GM13976 (cell line): ENCODE data around the gene TMEM45A.
"Not testable (repeated sequence)": the region's sequence is repeated elsewhere in the genome, so short reads cannot be mapped to it uniquely, and the experiment has no call there.

Experiments
- DNase-seq: peaks from one replicate; pipeline ENCODE4 v3.0.0; 2012; ENCODE audit warnings: low spot score
- in situ Hi-C: fragments of 300-500 bp; cut with MboI; formaldehyde crosslinking; loops from one replicate; pipeline ENCODE4 v1.12.0; 2022; ENCODE audit warnings: low sequenced_read_pairs, mixed read lengths, inconsistent platforms; ENCODE audit not compliant: unreplicated experiment
- TF ChIP-seq, protein P1 (sequence below): IDR thresholded peaks from 2 replicates; pipeline ENCODE4 v1.5.1; 2012; ENCODE audit warnings: borderline replicate concordance, mild to moderate bottlenecking; ENCODE audit not compliant: insufficient read depth; ENCODE audit errors: extremely low read depth, missing control alignments, control extremely low read depth

The TMEM45A gene

DNA sequence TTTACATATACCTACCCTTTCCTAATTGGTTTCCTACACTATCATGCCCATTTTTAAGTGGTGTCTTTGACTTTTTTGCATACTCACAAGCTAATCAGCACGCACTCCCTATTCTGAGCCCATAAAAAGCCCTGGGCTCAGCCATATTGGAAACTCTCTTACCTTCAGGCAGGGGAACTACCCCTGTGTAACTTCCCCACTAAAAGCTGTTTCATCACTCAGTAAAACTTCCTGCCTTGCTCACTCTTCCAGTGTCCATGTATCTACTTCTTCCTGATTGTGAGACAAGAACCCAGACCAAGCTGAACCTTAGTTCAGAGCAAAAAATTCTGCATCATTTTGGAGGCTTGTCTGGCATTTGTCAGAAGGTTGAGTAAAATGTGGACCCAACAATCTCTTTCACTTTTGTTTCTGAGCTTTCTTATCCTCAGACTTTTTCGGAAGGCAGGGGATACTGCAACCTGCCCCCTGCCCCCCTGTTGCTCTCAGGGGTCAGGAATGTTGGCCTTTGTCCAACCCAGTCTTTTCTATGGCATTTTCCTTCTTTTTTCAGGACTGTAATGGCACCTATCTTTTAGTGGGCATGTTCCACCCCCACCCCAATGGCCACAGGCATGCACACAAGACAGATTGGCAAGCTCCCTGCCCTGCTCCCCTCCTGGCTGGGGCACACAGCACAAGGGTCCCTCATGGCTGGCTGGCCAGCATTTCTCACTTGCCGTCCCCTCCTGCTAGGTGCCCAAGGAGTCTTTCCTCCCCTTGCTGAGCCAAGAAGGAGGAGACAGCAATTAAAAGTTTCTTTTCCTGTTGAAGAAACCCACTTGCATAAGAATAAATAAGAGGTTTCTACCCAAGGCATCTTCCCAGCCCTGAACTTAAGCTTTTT lies 26.3 kb upstream of the TMEM45A start:
- in situ Hi-C loops, result loop anchor here (10.0 kb wide), 1 partner anchor 129 kb away; no protein-coding TSS in a partner anchor
- DNase-seq, result peak; percentile 36
- TF ChIP-seq, protein P1, sequence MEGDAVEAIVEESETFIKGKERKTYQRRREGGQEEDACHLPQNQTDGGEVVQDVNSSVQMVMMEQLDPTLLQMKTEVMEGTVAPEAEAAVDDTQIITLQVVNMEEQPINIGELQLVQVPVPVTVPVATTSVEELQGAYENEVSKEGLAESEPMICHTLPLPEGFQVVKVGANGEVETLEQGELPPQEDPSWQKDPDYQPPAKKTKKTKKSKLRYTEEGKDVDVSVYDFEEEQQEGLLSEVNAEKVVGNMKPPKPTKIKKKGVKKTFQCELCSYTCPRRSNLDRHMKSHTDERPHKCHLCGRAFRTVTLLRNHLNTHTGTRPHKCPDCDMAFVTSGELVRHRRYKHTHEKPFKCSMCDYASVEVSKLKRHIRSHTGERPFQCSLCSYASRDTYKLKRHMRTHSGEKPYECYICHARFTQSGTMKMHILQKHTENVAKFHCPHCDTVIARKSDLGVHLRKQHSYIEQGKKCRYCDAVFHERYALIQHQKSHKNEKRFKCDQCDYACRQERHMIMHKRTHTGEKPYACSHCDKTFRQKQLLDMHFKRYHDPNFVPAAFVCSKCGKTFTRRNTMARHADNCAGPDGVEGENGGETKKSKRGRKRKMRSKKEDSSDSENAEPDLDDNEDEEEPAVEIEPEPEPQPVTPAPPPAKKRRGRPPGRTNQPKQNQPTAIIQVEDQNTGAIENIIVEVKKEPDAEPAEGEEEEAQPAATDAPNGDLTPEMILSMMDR, result no peak

DNA sequence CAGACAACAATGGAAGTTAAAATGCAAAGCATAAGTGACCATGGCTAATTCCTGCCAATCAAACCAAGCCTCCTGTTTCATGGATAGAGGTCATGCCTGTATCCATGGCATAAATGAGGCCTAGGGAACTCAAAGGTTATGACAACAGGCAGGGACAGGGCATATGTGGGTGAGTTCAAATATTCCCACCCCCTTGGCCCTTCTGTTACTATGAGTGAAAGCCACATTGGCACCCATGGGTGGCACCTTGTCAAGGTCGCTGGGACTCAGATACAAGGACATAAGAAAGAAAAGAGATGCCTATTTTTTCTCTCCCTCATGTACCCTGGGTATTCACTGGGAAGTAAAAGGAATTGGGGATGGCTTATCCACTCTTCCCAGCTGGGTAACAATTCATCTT lies 25.3 kb upstream of the TMEM45A start:
- DNase-seq, result no peak
- in situ Hi-C loops, result loop anchor here (10.0 kb wide), 1 partner anchor 128 kb away; no protein-coding TSS in a partner anchor
- TF ChIP-seq, protein P1, result no peak

DNA sequence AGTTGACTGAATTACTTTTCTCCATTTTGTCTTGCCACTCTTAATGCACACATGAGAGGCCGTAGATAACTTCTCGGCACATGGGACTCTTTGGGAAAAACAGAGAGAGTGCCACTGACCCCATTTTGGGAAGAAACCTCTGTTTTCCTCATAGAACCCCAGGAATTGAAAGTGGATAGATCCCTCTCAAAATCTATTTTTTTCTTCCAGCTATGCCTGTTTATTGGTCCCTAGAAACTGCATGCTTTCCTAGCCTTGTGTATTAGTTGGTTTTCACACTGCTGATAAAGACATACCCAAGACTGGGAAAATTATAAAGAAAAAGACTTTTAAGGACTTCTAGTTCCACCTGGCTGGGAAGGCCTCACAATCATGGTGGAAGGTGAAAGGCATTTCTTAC lies 23.7 kb upstream of the TMEM45A start:
- TF ChIP-seq, protein P1, result no peak
- DNase-seq, result no peak
- in situ Hi-C loops, result loop anchor here (10.0 kb wide), 1 partner anchor 126 kb away; no protein-coding TSS in a partner anchor

DNA sequence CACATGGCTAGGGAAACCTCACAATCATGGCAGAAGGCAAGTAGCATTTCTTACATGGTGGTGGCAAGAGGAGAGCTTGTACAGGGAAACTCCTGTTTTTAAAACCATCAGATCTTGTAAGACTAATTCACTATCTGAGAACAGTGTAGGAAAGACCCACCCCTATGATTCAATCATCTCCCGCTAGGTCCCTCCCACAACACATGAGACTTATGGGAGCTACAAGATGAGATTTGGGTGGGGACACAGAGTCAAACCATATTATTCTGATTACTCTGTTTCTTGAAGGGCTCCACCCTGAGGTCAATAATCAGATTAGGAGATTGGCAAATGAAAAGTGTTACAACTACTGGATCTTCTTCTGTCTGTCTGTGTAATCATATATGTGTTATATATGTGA lies 21.5 kb upstream of the TMEM45A start:
- in situ Hi-C loops, result no loop called here
- TF ChIP-seq, protein P1, result no peak
- no peak for DNase-seq

DNA sequence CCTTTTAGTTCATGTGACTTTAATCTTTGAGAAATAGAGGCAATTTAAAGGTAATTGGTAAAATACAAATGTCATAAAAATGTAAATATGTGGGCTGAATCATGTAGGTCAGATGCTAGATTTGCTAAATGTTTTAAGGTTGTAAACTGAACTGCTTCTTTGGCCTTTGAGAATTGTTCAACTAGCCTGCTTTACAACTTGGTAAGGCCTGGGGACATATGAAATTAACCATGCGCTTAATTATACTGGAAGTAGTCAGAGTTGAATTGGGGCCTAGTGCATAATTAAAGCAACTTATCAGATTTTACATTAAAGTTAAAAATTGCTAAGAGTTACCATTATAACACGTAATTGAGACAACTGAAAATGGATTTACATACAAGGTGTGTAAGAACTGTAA lies 21.0 kb upstream of the TMEM45A start:
- in situ Hi-C loops, result no loop called here
- no peak for DNase-seq
- TF ChIP-seq, protein P1, result no peak

DNA sequence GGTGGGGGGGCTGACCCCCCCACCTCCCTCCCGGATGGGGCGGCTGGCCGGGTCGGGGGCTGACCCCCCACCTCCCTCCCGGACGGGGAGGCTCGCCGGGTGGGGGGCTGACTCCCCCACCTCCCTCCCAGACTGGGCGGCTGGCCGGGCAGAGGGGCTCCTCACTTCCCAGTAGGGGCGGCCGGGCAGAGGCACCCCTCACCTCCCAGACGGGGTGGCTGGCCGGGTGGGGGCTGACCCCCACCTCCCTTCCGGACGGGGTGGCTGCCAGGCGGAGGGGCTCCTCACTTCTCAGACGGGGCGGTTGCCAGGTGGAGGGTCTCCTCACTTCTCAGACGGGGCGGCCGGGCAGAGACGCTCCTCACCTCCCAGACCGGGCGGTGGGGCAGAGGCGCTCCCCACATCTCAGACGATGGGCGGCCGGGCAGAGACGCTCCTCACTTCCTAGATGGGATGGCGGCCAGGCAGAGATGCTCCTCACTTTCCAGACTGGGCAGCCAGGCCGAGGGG lies 14.5 kb upstream of the TMEM45A start:
- in situ Hi-C loops, DNase-seq: not testable (repeated sequence)

DNA sequence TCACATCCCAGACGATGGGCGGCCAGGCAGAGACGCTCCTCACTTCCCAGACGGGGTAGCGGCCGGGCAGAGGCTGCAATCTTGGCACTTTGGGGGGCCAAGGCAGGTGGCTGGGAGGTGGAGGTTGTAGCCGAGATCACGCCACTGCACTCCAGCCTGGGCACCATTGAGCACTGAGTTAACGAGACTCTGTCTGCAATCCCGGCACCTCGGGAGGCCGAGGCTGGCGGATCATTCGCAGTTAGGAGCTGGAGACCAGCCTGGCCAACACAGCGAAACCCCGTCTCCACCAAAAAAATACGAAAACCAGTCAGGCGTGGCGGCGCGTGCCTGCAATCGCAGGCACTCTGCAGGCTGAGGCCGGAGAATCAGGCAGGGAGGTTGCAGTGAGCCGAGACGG lies 13.9 kb upstream of the TMEM45A start:
- in situ Hi-C loops, DNase-seq: not testable (repeated sequence)
